Measurements from ENCODE around the gene FEZF2.

The FEZF2 gene

GRCh38 chr3:62335196-62335595 lies 38.2 kb downstream of the FEZF2 start:
- H3K36me3 ChIP-seq (ENCODE audit: control insufficient read depth in 2 of 2, insufficient read depth in 2 of 2, low read length in 2 of 2): no peaks in the 10 kb centered on the region

GRCh38 chr3:62332835-62333244 lies 40.5 kb downstream of the FEZF2 start:
- Histone ChIP-seq H3K27me3 (ENCODE audit: control insufficient read depth in 2 of 2, insufficient read depth in 2 of 2, low read length in 2 of 2) (no peaks in the 10 kb centered on the region), H3K27ac (ENCODE audit: low read depth in 2 of 2, low read length in 2 of 2) (no peak overlapping the region), H3K9ac (ENCODE audit: low read depth in 1 of 2, low read length in 2 of 2) (no peak overlapping the region), H3K4me1 (ENCODE audit: control insufficient read depth in 2 of 2, insufficient read depth in 2 of 2, low read length in 2 of 2) (no peaks in the 10 kb centered on the region), H3K36me3 (ENCODE audit: control insufficient read depth in 2 of 2, insufficient read depth in 2 of 2, low read length in 2 of 2) (no peaks in the 10 kb centered on the region), H3K4me3 (ENCODE audit: low read length in 2 of 2) (no peak overlapping the region), H3K9me3 (ENCODE audit: control insufficient read depth in 2 of 2, low read length in 2 of 2) (no peaks in the 10 kb centered on the region)

More at GRCh38 chr3:62335196-62335595, 38.2 kb downstream of the FEZF2 start:
- Histone ChIP-seq H3K9ac (ENCODE audit: low read depth in 1 of 2, low read length in 2 of 2) (no peak overlapping the region), H3K9me3 (ENCODE audit: control insufficient read depth in 2 of 2, low read length in 2 of 2) (no peaks in the 10 kb centered on the region), H3K4me1 (ENCODE audit: control insufficient read depth in 2 of 2, insufficient read depth in 2 of 2, low read length in 2 of 2) (no peaks in the 10 kb centered on the region), H3K27ac (ENCODE audit: low read depth in 2 of 2, low read length in 2 of 2) (no peak overlapping the region), H3K27me3 (ENCODE audit: control insufficient read depth in 2 of 2, insufficient read depth in 2 of 2, low read length in 2 of 2) (no peaks in the 10 kb centered on the region), H3K4me3 (ENCODE audit: low read length in 2 of 2) (no peak overlapping the region)

GRCh38 chr3:62332017-62332416 lies 41.3 kb downstream of the FEZF2 start:
- no peak overlapping the region for H3K27ac ChIP-seq (ENCODE audit: low read depth in 2 of 2, low read length in 2 of 2)
- no peak overlapping the region for H3K4me3 ChIP-seq (ENCODE audit: low read length in 2 of 2)
- H3K36me3 ChIP-seq (ENCODE audit: control insufficient read depth in 2 of 2, insufficient read depth in 2 of 2, low read length in 2 of 2): no peaks in the 10 kb centered on the region
- no peaks in the 10 kb centered on the region for H3K27me3 ChIP-seq (ENCODE audit: control insufficient read depth in 2 of 2, insufficient read depth in 2 of 2, low read length in 2 of 2)
- H3K4me1 ChIP-seq (ENCODE audit: control insufficient read depth in 2 of 2, insufficient read depth in 2 of 2, low read length in 2 of 2): no peaks in the 10 kb centered on the region
- H3K9me3 ChIP-seq (ENCODE audit: control insufficient read depth in 2 of 2, low read length in 2 of 2): no peaks in the 10 kb centered on the region
- no peak overlapping the region for H3K9ac ChIP-seq (ENCODE audit: low read depth in 1 of 2, low read length in 2 of 2)

GRCh38 chr3:62329971-62330370 lies 43.4 kb downstream of the FEZF2 start:
- Histone ChIP-seq H3K36me3 (ENCODE audit: control insufficient read depth in 2 of 2, insufficient read depth in 2 of 2, low read length in 2 of 2) (no peaks in the 10 kb centered on the region), H3K27me3 (ENCODE audit: control insufficient read depth in 2 of 2, insufficient read depth in 2 of 2, low read length in 2 of 2) (no peaks in the 10 kb centered on the region), H3K9me3 (ENCODE audit: control insufficient read depth in 2 of 2, low read length in 2 of 2) (no peaks in the 10 kb centered on the region), H3K27ac (ENCODE audit: low read depth in 2 of 2, low read length in 2 of 2) (no peak overlapping the region), H3K9ac (ENCODE audit: low read depth in 1 of 2, low read length in 2 of 2) (no peak overlapping the region), H3K4me3 (ENCODE audit: low read length in 2 of 2) (no peak overlapping the region), H3K4me1 (ENCODE audit: control insufficient read depth in 2 of 2, insufficient read depth in 2 of 2, low read length in 2 of 2) (no peaks in the 10 kb centered on the region)

- Histone ChIP-seq H3K36me3 (ENCODE audit: control insufficient read depth in 2 of 2, insufficient read depth in 2 of 2, low read length in 2 of 2) (no peaks in the 10 kb centered on the region), H3K27ac (ENCODE audit: low read depth in 2 of 2, low read length in 2 of 2) (no peak overlapping the region), H3K4me1 (ENCODE audit: control insufficient read depth in 2 of 2, insufficient read depth in 2 of 2, low read length in 2 of 2) (no peaks in the 10 kb centered on the region), H3K4me3 (ENCODE audit: low read length in 2 of 2) (no peak overlapping the region), H3K27me3 (ENCODE audit: control insufficient read depth in 2 of 2, insufficient read depth in 2 of 2, low read length in 2 of 2) (no peaks in the 10 kb centered on the region), H3K9me3 (ENCODE audit: control insufficient read depth in 2 of 2, low read length in 2 of 2) (no peaks in the 10 kb centered on the region), H3K9ac (ENCODE audit: low read depth in 1 of 2, low read length in 2 of 2) (no peak overlapping the region)
Measured at GRCh38 chr3:62325896-62326295, 47.5 kb downstream of the FEZF2 start.

GRCh38 chr3:62323241-62323640 lies 50.1 kb downstream of the FEZF2 start:
- H3K9ac ChIP-seq (ENCODE audit: low read depth in 1 of 2, low read length in 2 of 2): no peak overlapping the region
- H3K27ac ChIP-seq (ENCODE audit: low read depth in 2 of 2, low read length in 2 of 2): no peak overlapping the region
- no peaks in the 10 kb centered on the region for H3K4me1 ChIP-seq (ENCODE audit: control insufficient read depth in 2 of 2, insufficient read depth in 2 of 2, low read length in 2 of 2)
- no peak overlapping the region for H3K4me3 ChIP-seq (ENCODE audit: low read length in 2 of 2)
- H3K36me3 ChIP-seq (ENCODE audit: control insufficient read depth in 2 of 2, insufficient read depth in 2 of 2, low read length in 2 of 2): no peaks in the 10 kb centered on the region
- H3K27me3 ChIP-seq (ENCODE audit: control insufficient read depth in 2 of 2, insufficient read depth in 2 of 2, low read length in 2 of 2): no peaks in the 10 kb centered on the region
- H3K9me3 ChIP-seq (ENCODE audit: control insufficient read depth in 2 of 2, low read length in 2 of 2): peaks cover 0 to 6% of the 10 kb centered on the region in 2 donors

All from mucosa of rectum (tissue), 2 donors.